ENCODE measurements around the gene GNG5.
"Not testable (repeated sequence)": the region's sequence is repeated elsewhere in the genome, so short reads cannot be mapped to it uniquely, and the experiment has no call there.

GNG5 gene

GRCh38 chr1:84506002-84506728 is at the start of gene GNG5, which contains the start of gene SPATA1:
GNG5 (minus strand) TSS chr1:84506581; CDS start chr1:84506091, 490 bp downstream.
SPATA1 (plus strand) TSS chr1:84506386; CDS start chr1:84516360, 9,974 bp downstream.
- peak; percentile 97 for DNase-seq

- DNase-seq: no peak
Measured at GRCh38 chr1:84550826-84551225, 44.4 kb upstream of the GNG5 start.

- no peak for DNase-seq
Measured at GRCh38 chr1:84541679-84542078, 35.3 kb upstream of the GNG5 start.

- DNase-seq: no peak
Measured at GRCh38 chr1:84540759-84541158, 34.4 kb upstream of the GNG5 start.

- DNase-seq: no peak
Measured at GRCh38 chr1:84539972-84540371, 33.6 kb upstream of the GNG5 start.

GRCh38 chr1:84538599-84538998 is 32.2 kb upstream of the GNG5 start:
- no peak for DNase-seq

GRCh38 chr1:84525779-84526178 is 19.4 kb upstream of the GNG5 start:
- no peak for DNase-seq

- DNase-seq: no peak
Measured at GRCh38 chr1:84524590-84524989, 18.2 kb upstream of the GNG5 start.

GRCh38 chr1:84510668-84511067 is 4.3 kb upstream of the GNG5 start:
- no peak for DNase-seq

- no peak for DNase-seq
Measured at GRCh38 chr1:84510165-84510564, 3.8 kb upstream of the GNG5 start.

- DNase-seq: no peak
Measured at GRCh38 chr1:84509029-84509428, 2.6 kb upstream of the GNG5 start.

- DNase-seq: no peak
Measured at GRCh38 chr1:84508510-84508909, 2.1 kb upstream of the GNG5 start.

GRCh38 chr1:84507887-84508286 is 1.5 kb upstream of the GNG5 start:
- not testable (repeated sequence) for DNase-seq

GRCh38 chr1:84506729-84507453 is 510 bp upstream of the GNG5 start:
- DNase-seq: no peak

GRCh38 chr1:84505493-84506001 is 834 bp downstream of the GNG5 start:
- no peak for DNase-seq

- no peak for DNase-seq
Measured at GRCh38 chr1:84504580-84505492, 1.5 kb downstream of the GNG5 start.

- no peak for DNase-seq
Measured at GRCh38 chr1:84502927-84503326, 3.5 kb downstream of the GNG5 start.

- no peak for DNase-seq
Measured at GRCh38 chr1:84497631-84498275, 8.6 kb downstream of the GNG5 start.

GRCh38 chr1:84496498-84496897 is 9.9 kb downstream of the GNG5 start:
- DNase-seq: no peak

GRCh38 chr1:84493747-84494146 is 12.6 kb downstream of the GNG5 start:
- DNase-seq: no peak

GRCh38 chr1:84492726-84493125 is 13.7 kb downstream of the GNG5 start:
- no peak for DNase-seq

GRCh38 chr1:84489766-84490165 is 16.6 kb downstream of the GNG5 start:
- DNase-seq: no peak

GRCh38 chr1:84488107-84488506 is 18.3 kb downstream of the GNG5 start:
- DNase-seq: no peak
